ENCODE measurements around the gene AGXT. TPM values are rescaled to one million over a fixed set of nuclear protein-coding genes. Genes with fewer than 3 reads are reported as not detected.
"Not testable (repeated sequence)": the region's sequence is repeated elsewhere in the genome, so short reads cannot be mapped to it uniquely, and the experiment has no call there.

AGXT gene
- total RNA-seq, 6 experiments from 2014 or later = 744 to 1,833 (median 1,254) TPM

GRCh38 chr2:240837621-240838020 is 31.0 kb upstream of the AGXT start:
- no peak overlapping the region for H3K4me3 ChIP-seq
- ATAC-seq = no peak
- TF ChIP-seq POLR2A (IDR thresholded peaks at IDR 0.05) = no peak
- no peak for TF ChIP-seq CTCF (IDR thresholded peaks at IDR 0.05)
- no peak for DNase-seq
- WGBS (ENCODE audit: insufficient coverage, low coverage, low lambda C conversion rate, missing lambda C conversion rate) = 42% methylated on average over 2 of the region's 4 CpGs
- intact Hi-C loops (cut with DNase I) = no loop called here
- no peaks in the 10 kb centered on the region for H3K27me3 ChIP-seq
- H3K9me3 ChIP-seq = no peaks in the 10 kb centered on the region
- H3K27ac ChIP-seq = no peak overlapping the region
- no peaks in the 10 kb centered on the region for H3K36me3 ChIP-seq
- H3K4me1 ChIP-seq = no peaks in the 10 kb centered on the region

GRCh38 chr2:240839152-240840143 is 29.2 kb upstream of the AGXT start:
- H3K27me3 ChIP-seq = no peaks in the 10 kb centered on the region
- H3K4me1 ChIP-seq = no peaks in the 10 kb centered on the region
- H3K27ac ChIP-seq = no peak overlapping the region
- H3K36me3 ChIP-seq = no peaks in the 10 kb centered on the region
- ATAC-seq (no peak), DNase-seq (peak in 1 of 3 donors; percentile 40)
- TF ChIP-seq POLR2A (IDR thresholded peaks at IDR 0.05) (no peak), CTCF (IDR thresholded peaks at IDR 0.05) (no peak)
- WGBS (ENCODE audit: insufficient coverage, low coverage, low lambda C conversion rate, missing lambda C conversion rate) = 60% methylated on average over 3 of the region's 28 CpGs
- no peak overlapping the region for H3K4me3 ChIP-seq
- H3K9me3 ChIP-seq = no peaks in the 10 kb centered on the region
- intact Hi-C loops (cut with DNase I) = no loop called here

GRCh38 chr2:240840435-240841060 is 28.1 kb upstream of the AGXT start:
- no peaks in the 10 kb centered on the region for H3K9me3 ChIP-seq

GRCh38 chr2:240846309-240846708 is 22.3 kb upstream of the AGXT start:
- intact Hi-C loops (cut with DNase I) = not testable (repeated sequence)

More at GRCh38 chr2:240840435-240841060, 28.1 kb upstream of the AGXT start:
- no peaks in the 10 kb centered on the region for H3K36me3 ChIP-seq
- H3K4me1 ChIP-seq = no peaks in the 10 kb centered on the region
- DNase-seq (peak in 2 of 3 donors; percentile 52 to 67), ATAC-seq (peak; percentile 92 to 96 (median 94))
- H3K4me3 ChIP-seq = no peak overlapping the region
- peak; percentile 67 to 72 (median 70) for TF ChIP-seq CTCF (IDR thresholded peaks at IDR 0.05)
- no peak for TF ChIP-seq POLR2A (IDR thresholded peaks at IDR 0.05)
- intact Hi-C loops (cut with DNase I) = no loop called here
- H3K27ac ChIP-seq = no peak overlapping the region
- 0% methylated on average over 1 of the region's 9 CpGs for WGBS (ENCODE audit: insufficient coverage, low coverage, low lambda C conversion rate, missing lambda C conversion rate)
- no peaks in the 10 kb centered on the region for H3K27me3 ChIP-seq

More at GRCh38 chr2:240846309-240846708, 22.3 kb upstream of the AGXT start:
- not testable (repeated sequence) for H3K27ac ChIP-seq, H3K9me3 ChIP-seq, H3K27me3 ChIP-seq, DNase-seq, H3K36me3 ChIP-seq, ATAC-seq, H3K4me3 ChIP-seq
- WGBS (ENCODE audit: insufficient coverage, low coverage, low lambda C conversion rate, missing lambda C conversion rate) = 33% methylated on average over 1 of the region's 2 CpGs
- H3K4me1 ChIP-seq = peaks cover 0 to 12% (median 6%) of the 10 kb centered on the region in 4 donors

Measured in right lobe of liver (tissue), 6 donors.